GM18520 (cell line): ENCODE results near the gene TNFRSF6B.
"Not testable (repeated sequence)": the region's sequence is repeated elsewhere in the genome, so short reads cannot be mapped to it uniquely, and the experiment has no call there.

Experiments
- ATAC-seq: cut with Tn5 transposase; IDR thresholded peaks from one replicate; pipeline ENCODE4 v1.9.1; 2021; ENCODE audit not compliant: unreplicated experiment

Gene TNFRSF6B

GRCh38 chr20:63696628-63697356 is at the start of gene TNFRSF6B:
TNFRSF6B (plus strand) TSS chr20:63696652; CDS start chr20:63696768, 116 bp downstream.
- ATAC-seq, result no peak

GRCh38 chr20:63648190-63648589 is 48.3 kb upstream of the TNFRSF6B start:
- ATAC-seq, result no peak

- ATAC-seq, result no peak
Observed at GRCh38 chr20:63648895-63649589, 47.4 kb upstream of the TNFRSF6B start.

- not testable (repeated sequence) for ATAC-seq
Observed at GRCh38 chr20:63650486-63650885, 46.0 kb upstream of the TNFRSF6B start.

- no peak for ATAC-seq
Observed at GRCh38 chr20:63651942-63652191, 44.6 kb upstream of the TNFRSF6B start.

- no peak for ATAC-seq
Observed at GRCh38 chr20:63652192-63652980, 44.1 kb upstream of the TNFRSF6B start.

GRCh38 chr20:63653041-63653973 is 43.1 kb upstream of the TNFRSF6B start, which contains the start of gene STMN3:
STMN3 (minus strand) TSS chr20:63653424; CDS start chr20:63653345, 79 bp downstream.
- ATAC-seq, result no peak

- no peak for ATAC-seq
Observed at GRCh38 chr20:63653974-63654668, 42.3 kb upstream of the TNFRSF6B start.

GRCh38 chr20:63655249-63655648 is 41.2 kb upstream of the TNFRSF6B start:
- no peak for ATAC-seq

- no peak for ATAC-seq
Observed at GRCh38 chr20:63656451-63656850, 40.0 kb upstream of the TNFRSF6B start.

- ATAC-seq, result no peak
Observed at GRCh38 chr20:63657260-63657936, 39.1 kb upstream of the TNFRSF6B start.

- ATAC-seq, result peak; percentile 86
Observed at GRCh38 chr20:63657937-63658748, 38.3 kb upstream of the TNFRSF6B start, which contains the start of gene RTEL1. RTEL1 (plus strand) TSS chr20:63658312; CDS start chr20:63659403, 1,091 bp downstream.

- peak; percentile 5 for ATAC-seq
Observed at GRCh38 chr20:63658749-63659187, 37.7 kb upstream of the TNFRSF6B start.

- no peak for ATAC-seq
Observed at GRCh38 chr20:63659370-63659769, 37.1 kb upstream of the TNFRSF6B start.

- not testable (repeated sequence) for ATAC-seq
Observed at GRCh38 chr20:63660174-63660573, 36.3 kb upstream of the TNFRSF6B start.

- ATAC-seq, result no peak
Observed at GRCh38 chr20:63660622-63661021, 35.8 kb upstream of the TNFRSF6B start.

- ATAC-seq, result no peak
Observed at GRCh38 chr20:63661108-63661507, 35.3 kb upstream of the TNFRSF6B start.
